HEK293 (cell line): ENCODE results near the gene PBXIP1.

Source experiments
- CTCF ChIA-PET: fragments of 350-600 bp; formaldehyde crosslinking; extraction: SDS; loops from one replicate; lab custom pipeline; 2021; ENCODE audit warnings: antibody characterized with exemption; lab: Yijun Ruan, JAX
- POLR2A ChIA-PET: fragments of 300-600 bp; formaldehyde crosslinking; extraction: SDS; loops from one replicate; lab custom pipeline; 2020; ENCODE audit warnings: antibody characterized with exemption, inconsistent platforms; lab: Yijun Ruan, JAX
- H3K27ac ChIP-seq: fragments of 200-500 bp; sonication (Bioruptor generic); 2 replicates; pipeline ENCODE4 v1.5.1; 2014; ENCODE audit warnings: low read depth, low read length, control low read depth, inconsistent platforms; ENCODE audit errors: extremely low read depth
- H3K36me3 ChIP-seq, 2 experiments: fragments of 200-500 bp in 1 of 2; sonication (Bioruptor generic) in 1 of 2; 1 replicate in 1 of 2; 2 replicates in 1 of 2; pipeline ENCODE4 v1.5.1; 2014 to 2017; ENCODE audit warnings: inconsistent platforms in 2 of 2, low read length in 2 of 2; ENCODE audit not compliant: control insufficient read depth in 2 of 2, insufficient read depth in 1 of 2
- H3K4me1 ChIP-seq: fragments of 200-500 bp; sonication (Bioruptor generic); 2 replicates; pipeline ENCODE4 v1.5.1; 2014; ENCODE audit warnings: mild to moderate bottlenecking, low read length, inconsistent platforms; ENCODE audit not compliant: control insufficient read depth, insufficient read depth
- H3K4me3 ChIP-seq: 2 replicates; pipeline ENCODE4 v1.5.1; 2011; ENCODE audit warnings: low read depth, mild to moderate bottlenecking, control low read depth, low read length, moderate library complexity
- H3K9me3 ChIP-seq: fragments of 200-500 bp; sonication (Bioruptor generic); 2 replicates; pipeline ENCODE4 v1.5.1; 2014; ENCODE audit warnings: low read depth, low read length, inconsistent platforms; ENCODE audit not compliant: control insufficient read depth, insufficient read depth
- BCL11A ChIP-seq: fragments of 450-650 bp; formaldehyde crosslinking; IDR thresholded peaks from 2 replicates; pipeline ENCODE4 v1.5.1; 2016; ENCODE audit warnings: low read depth, missing biosample characterization, missing genetic modification characterization
- EGR2 ChIP-seq: fragments of 450-650 bp; formaldehyde crosslinking; IDR thresholded peaks from 2 replicates; pipeline ENCODE4 v1.5.1; 2016; ENCODE audit warnings: low read depth, missing biosample characterization, missing genetic modification characterization
- KLF8 ChIP-seq: fragments of 450-650 bp; formaldehyde crosslinking; IDR thresholded peaks from 2 replicates; pipeline ENCODE4 v1.5.1; 2016; ENCODE audit warnings: missing biosample characterization, missing genetic modification characterization
- MEIS1 ChIP-seq: sonication (generic); formaldehyde crosslinking; IDR thresholded peaks from 2 replicates; pipeline ENCODE4 v1.8.1; 2022; ENCODE audit warnings: missing genetic modification reagents, mild to moderate bottlenecking, borderline replicate concordance
- MYNN ChIP-seq: fragments of 450-650 bp; formaldehyde crosslinking; IDR thresholded peaks from 2 replicates; pipeline ENCODE4 v1.5.1; 2016; ENCODE audit warnings: missing biosample characterization, missing genetic modification characterization, borderline replicate concordance
- OSR2 ChIP-seq: fragments of 450-650 bp; formaldehyde crosslinking; IDR thresholded peaks from 2 replicates; pipeline ENCODE4 v1.5.1; 2016; ENCODE audit warnings: missing biosample characterization, missing genetic modification characterization
- RBAK ChIP-seq: fragments of 450-650 bp; formaldehyde crosslinking; IDR thresholded peaks from 2 replicates; pipeline ENCODE4 v1.5.1; 2016; ENCODE audit warnings: missing biosample characterization, missing genetic modification characterization
- ZBTB1 ChIP-seq: fragments of 450-650 bp; formaldehyde crosslinking; IDR thresholded peaks from 2 replicates; pipeline ENCODE4 v1.5.1; 2016; ENCODE audit warnings: missing biosample characterization, missing genetic modification characterization
- ZBTB21 ChIP-seq: fragments of 450-650 bp; formaldehyde crosslinking; IDR thresholded peaks from 2 replicates; pipeline ENCODE4 v1.5.1; 2017; ENCODE audit warnings: missing biosample characterization, missing genetic modification characterization
- ZNF121 ChIP-seq: fragments of 450-650 bp; formaldehyde crosslinking; IDR thresholded peaks from 2 replicates; pipeline ENCODE4 v1.5.1; 2016; ENCODE audit warnings: missing biosample characterization, missing genetic modification characterization
- ZNF146 ChIP-seq: fragments of 450-650 bp; formaldehyde crosslinking; IDR thresholded peaks from 2 replicates; pipeline ENCODE4 v1.5.1; 2016; ENCODE audit warnings: missing biosample characterization, missing genetic modification characterization
- ZNF184 ChIP-seq: fragments of 450-650 bp; IDR thresholded peaks from 2 replicates; pipeline ENCODE4 v1.5.1; 2018; ENCODE audit warnings: missing biosample characterization, mild to moderate bottlenecking, missing genetic modification characterization
- ZNF19 ChIP-seq: fragments of 450-650 bp; formaldehyde crosslinking; IDR thresholded peaks from 2 replicates; pipeline ENCODE4; 2016; ENCODE audit warnings: missing biosample characterization, missing genetic modification characterization, low read depth
- ZNF239 ChIP-seq: fragments of 450-650 bp; formaldehyde crosslinking; IDR thresholded peaks from 2 replicates; pipeline ENCODE4 v1.5.1; 2016; ENCODE audit warnings: missing biosample characterization, missing genetic modification characterization
- ZNF366 ChIP-seq: fragments of 450-650 bp; formaldehyde crosslinking; conservative IDR thresholded peaks from 2 replicates; pipeline ENCODE4 v1.5.1; 2016; ENCODE audit warnings: missing biosample characterization, missing genetic modification characterization
- ZNF37A ChIP-seq: fragments of 450-650 bp; IDR thresholded peaks from 2 replicates; pipeline ENCODE4 v1.5.1; 2018; ENCODE audit warnings: missing biosample characterization, missing genetic modification characterization
- ZNF529 ChIP-seq: fragments of 450-650 bp; formaldehyde crosslinking; IDR thresholded peaks from 2 replicates; pipeline ENCODE4 v1.5.1; 2017; ENCODE audit warnings: missing genetic modification characterization, missing biosample characterization; ENCODE audit not compliant: insufficient replicate concordance
- ZNF544 ChIP-seq: fragments of 450-650 bp; formaldehyde crosslinking; IDR thresholded peaks from 2 replicates; pipeline ENCODE4 v1.5.0; 2017; ENCODE audit warnings: missing biosample characterization, missing genetic modification characterization
- ZNF560 ChIP-seq: fragments of 450-650 bp; formaldehyde crosslinking; IDR thresholded peaks from 2 replicates; pipeline ENCODE4 v1.5.1; 2017; ENCODE audit warnings: missing biosample characterization, missing genetic modification characterization, borderline replicate concordance
- ZNF629 ChIP-seq: fragments of 450-650 bp; formaldehyde crosslinking; IDR thresholded peaks from 2 replicates; pipeline ENCODE4 v1.5.1; 2017; ENCODE audit warnings: missing biosample characterization, missing genetic modification characterization
- ZNF707 ChIP-seq: fragments of 450-650 bp; formaldehyde crosslinking; IDR thresholded peaks from 2 replicates; pipeline ENCODE4 v1.5.1; 2016; ENCODE audit warnings: missing biosample characterization, missing genetic modification characterization
- ZNF776 ChIP-seq: fragments of 450-650 bp; formaldehyde crosslinking; IDR thresholded peaks from 2 replicates; pipeline ENCODE4 v1.5.0; 2017; ENCODE audit warnings: missing biosample characterization, missing genetic modification characterization, borderline replicate concordance
- ZXDB ChIP-seq: fragments of 450-650 bp; formaldehyde crosslinking; IDR thresholded peaks from 2 replicates; pipeline ENCODE4 v1.5.1; 2016; ENCODE audit warnings: missing biosample characterization, missing genetic modification characterization
- TF ChIP-seq, protein P1 (sequence below): fragments of 450-650 bp; formaldehyde crosslinking; IDR thresholded peaks from 2 replicates; pipeline ENCODE4 v1.5.1; 2017; ENCODE audit warnings: missing biosample characterization, missing genetic modification characterization
- TF ChIP-seq, protein P2 (sequence below): fragments of 450-650 bp; formaldehyde crosslinking; IDR thresholded peaks from 2 replicates; pipeline ENCODE4 v1.5.1; 2017; ENCODE audit warnings: missing biosample characterization, missing genetic modification characterization
- TF ChIP-seq, protein P3 (sequence below): fragments of 450-650 bp; formaldehyde crosslinking; IDR thresholded peaks from 2 replicates; pipeline ENCODE4 v1.5.1; 2017; ENCODE audit warnings: missing biosample characterization, mild to moderate bottlenecking, missing genetic modification characterization, moderate library complexity
- TF ChIP-seq, protein P4 (sequence below): fragments of 450-650 bp; formaldehyde crosslinking; IDR thresholded peaks from 2 replicates; pipeline ENCODE4 v1.5.1; 2017; ENCODE audit warnings: missing biosample characterization, missing genetic modification characterization
- TF ChIP-seq, protein P5 (sequence below): fragments of 450-650 bp; formaldehyde crosslinking; optimal IDR thresholded peaks from 2 replicates; pipeline ENCODE3; 2016; ENCODE audit warnings: missing biosample characterization, mild to moderate bottlenecking, missing genetic modification characterization
- TF ChIP-seq, protein P6 (sequence below): sonication (generic); formaldehyde crosslinking; IDR thresholded peaks from 2 replicates; pipeline ENCODE4 v1.8.1; 2022; ENCODE audit warnings: mild to moderate bottlenecking, moderate library complexity, missing genetic modification reagents

PBXIP1 gene

DNA sequence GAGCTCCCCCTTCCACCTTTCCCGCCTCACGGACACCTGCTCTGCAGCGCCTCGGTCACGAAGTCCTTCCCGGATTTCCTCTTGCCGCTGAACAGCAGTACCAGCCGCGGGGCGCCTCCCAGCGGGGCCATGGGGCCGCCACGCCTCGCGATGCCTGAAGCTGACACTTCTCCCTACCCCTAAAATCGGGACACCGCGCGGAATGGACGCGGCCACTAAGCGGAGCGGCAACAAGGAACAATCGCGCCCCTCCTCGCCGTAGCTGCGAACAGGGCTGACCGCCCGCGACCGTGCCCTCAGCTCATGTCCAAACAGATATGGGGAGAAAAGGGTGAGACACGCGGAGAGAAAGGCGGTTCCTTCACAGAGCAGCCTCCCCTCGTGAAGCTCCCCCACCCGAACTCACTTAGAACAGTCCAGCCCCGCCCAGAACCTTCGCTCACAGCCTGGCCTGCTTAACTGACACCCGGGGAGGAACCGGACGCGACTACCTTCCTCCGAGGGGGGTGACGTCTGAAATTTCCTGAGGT, 19.3 kb downstream of the PBXIP1 start, which contains the start of gene PMVK (continued):
- TF ChIP-seq ZNF146 (tag by site-specific recombination) (no peak; the same call in 1 of the 2 replicates), ZNF239 (tag by site-specific recombination) (no peak), ZXDB (tag by site-specific recombination) (peak; percentile 94), KLF8 (tag by site-specific recombination) (0 out of 2 replicates have a peak, but pooled peaks have one; percentile 80), MEIS1 (CRISPR knock-in tag) (no peak), ZNF776 (tag by site-specific recombination) (no peak), ZNF707 (tag by site-specific recombination) (no peak; the same call in 1 of the 2 replicates), ZNF37A (tag by site-specific recombination) (no peak), ZNF629 (no peak), ZBTB1 (tag by site-specific recombination) (peak; percentile 11; the same call in 1 of the 2 replicates), ZNF184 (tag by site-specific recombination) (no peak), ZNF560 (tag by site-specific recombination) (no peak)
- TF ChIP-seq, protein P1, sequence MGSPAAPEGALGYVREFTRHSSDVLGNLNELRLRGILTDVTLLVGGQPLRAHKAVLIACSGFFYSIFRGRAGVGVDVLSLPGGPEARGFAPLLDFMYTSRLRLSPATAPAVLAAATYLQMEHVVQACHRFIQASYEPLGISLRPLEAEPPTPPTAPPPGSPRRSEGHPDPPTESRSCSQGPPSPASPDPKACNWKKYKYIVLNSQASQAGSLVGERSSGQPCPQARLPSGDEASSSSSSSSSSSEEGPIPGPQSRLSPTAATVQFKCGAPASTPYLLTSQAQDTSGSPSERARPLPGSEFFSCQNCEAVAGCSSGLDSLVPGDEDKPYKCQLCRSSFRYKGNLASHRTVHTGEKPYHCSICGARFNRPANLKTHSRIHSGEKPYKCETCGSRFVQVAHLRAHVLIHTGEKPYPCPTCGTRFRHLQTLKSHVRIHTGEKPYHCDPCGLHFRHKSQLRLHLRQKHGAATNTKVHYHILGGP = no peak
- TF ChIP-seq, protein P2, sequence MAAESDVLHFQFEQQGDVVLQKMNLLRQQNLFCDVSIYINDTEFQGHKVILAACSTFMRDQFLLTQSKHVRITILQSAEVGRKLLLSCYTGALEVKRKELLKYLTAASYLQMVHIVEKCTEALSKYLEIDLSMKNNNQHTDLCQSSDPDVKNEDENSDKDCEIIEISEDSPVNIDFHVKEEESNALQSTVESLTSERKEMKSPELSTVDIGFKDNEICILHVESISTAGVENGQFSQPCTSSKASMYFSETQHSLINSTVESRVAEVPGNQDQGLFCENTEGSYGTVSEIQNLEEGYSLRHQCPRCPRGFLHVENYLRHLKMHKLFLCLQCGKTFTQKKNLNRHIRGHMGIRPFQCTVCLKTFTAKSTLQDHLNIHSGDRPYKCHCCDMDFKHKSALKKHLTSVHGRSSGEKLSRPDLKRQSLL (tag by site-specific recombination) = no peak
- TF ChIP-seq, protein P3, sequence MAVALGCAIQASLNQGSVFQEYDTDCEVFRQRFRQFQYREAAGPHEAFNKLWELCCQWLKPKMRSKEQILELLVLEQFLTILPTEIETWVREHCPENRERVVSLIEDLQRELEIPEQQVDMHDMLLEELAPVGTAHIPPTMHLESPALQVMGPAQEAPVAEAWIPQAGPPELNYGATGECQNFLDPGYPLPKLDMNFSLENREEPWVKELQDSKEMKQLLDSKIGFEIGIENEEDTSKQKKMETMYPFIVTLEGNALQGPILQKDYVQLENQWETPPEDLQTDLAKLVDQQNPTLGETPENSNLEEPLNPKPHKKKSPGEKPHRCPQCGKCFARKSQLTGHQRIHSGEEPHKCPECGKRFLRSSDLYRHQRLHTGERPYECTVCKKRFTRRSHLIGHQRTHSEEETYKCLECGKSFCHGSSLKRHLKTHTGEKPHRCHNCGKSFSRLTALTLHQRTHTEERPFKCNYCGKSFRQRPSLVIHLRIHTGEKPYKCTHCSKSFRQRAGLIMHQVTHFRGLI (tag by site-specific recombination) = no peak; the same call in 1 of the 2 replicates
- TF ChIP-seq, protein P4, sequence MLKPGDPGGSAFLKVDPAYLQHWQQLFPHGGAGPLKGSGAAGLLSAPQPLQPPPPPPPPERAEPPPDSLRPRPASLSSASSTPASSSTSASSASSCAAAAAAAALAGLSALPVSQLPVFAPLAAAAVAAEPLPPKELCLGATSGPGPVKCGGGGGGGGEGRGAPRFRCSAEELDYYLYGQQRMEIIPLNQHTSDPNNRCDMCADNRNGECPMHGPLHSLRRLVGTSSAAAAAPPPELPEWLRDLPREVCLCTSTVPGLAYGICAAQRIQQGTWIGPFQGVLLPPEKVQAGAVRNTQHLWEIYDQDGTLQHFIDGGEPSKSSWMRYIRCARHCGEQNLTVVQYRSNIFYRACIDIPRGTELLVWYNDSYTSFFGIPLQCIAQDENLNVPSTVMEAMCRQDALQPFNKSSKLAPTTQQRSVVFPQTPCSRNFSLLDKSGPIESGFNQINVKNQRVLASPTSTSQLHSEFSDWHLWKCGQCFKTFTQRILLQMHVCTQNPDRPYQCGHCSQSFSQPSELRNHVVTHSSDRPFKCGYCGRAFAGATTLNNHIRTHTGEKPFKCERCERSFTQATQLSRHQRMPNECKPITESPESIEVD = no peak

DNA sequence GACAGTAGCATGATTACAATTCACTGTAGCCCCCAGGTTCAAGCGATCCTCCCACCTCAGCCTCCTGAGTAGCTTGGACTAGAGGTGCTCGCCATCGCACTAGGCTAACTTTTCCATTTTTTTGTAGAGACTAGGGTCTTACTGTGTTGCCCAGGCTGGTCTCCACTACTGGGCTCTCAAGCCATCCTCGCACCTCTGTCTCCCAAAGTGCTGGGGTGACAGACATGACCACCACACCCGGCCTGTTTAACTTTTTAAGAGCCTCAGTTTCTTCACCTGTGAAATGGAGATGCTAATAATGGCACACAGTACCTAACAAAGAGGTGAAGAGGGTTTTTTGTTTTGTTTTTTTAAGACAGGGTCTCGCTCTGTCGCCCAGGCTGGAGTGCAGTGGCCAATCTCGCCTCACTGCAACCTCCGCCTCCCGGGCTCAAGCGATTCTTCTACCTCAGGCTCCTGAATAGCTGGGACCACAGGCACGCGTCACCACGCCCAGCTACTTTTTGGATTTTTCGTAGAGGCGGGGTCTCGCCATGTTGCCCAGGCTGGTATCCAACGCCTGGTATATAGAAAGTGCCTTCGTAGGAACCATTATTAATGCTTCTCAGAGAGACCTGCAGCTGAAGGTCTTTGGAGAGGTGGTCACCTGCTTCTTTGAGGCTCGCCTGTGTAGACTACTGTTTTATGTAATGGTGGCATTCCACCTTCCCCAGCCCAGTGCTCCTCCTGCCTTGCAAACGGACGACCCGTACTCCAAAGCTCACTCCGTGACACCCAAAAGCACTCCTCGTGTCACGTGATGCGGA, 19.9 kb downstream of the PBXIP1 start:
- POLR2A ChIA-PET = interaction anchor here (0.6 to 1.7 kb wide), 14 partner anchors 8 to 382 kb away, joined by 3 to 9 read pairs (median 4); partner anchors contain the start of genes EFNA3, FLAD1, KCNN3 and PBXIP1
- H3K27ac ChIP-seq = peak overlapping the region; percentile 88
- CTCF ChIA-PET = interaction anchor here (0.6 to 1.5 kb wide), 12 partner anchors 8 to 456 kb away, joined by 3 to 6 read pairs (median 4); partner anchors contain the start of gene PBXIP1
- H3K4me1 ChIP-seq = no peaks in the 10 kb centered on the region
- H3K36me3 ChIP-seq = peaks cover 0 to 9% of the 10 kb centered on the region in 2 experiments; a peak in 1 of 3 replicates
- H3K4me3 ChIP-seq = peak overlapping the region; percentile 61
- H3K9me3 ChIP-seq = no peaks in the 10 kb centered on the region
- TF ChIP-seq ZBTB21 (tag by site-specific recombination) (no peak), ZNF529 (tag by site-specific recombination) (no peak), MYNN (tag by site-specific recombination) (0 out of 2 replicates have a peak, but pooled peaks have one; percentile 12), ZNF121 (tag by site-specific recombination) (peak; percentile 90), ZNF544 (no peak), ZNF366 (tag by site-specific recombination) (no peak), EGR2 (tag by site-specific recombination) (no peak), OSR2 (tag by site-specific recombination) (no peak), BCL11A (tag by site-specific recombination) (no peak), RBAK (no peak), ZNF19 (tag by site-specific recombination) (no peak)
- TF ChIP-seq, protein P5, sequence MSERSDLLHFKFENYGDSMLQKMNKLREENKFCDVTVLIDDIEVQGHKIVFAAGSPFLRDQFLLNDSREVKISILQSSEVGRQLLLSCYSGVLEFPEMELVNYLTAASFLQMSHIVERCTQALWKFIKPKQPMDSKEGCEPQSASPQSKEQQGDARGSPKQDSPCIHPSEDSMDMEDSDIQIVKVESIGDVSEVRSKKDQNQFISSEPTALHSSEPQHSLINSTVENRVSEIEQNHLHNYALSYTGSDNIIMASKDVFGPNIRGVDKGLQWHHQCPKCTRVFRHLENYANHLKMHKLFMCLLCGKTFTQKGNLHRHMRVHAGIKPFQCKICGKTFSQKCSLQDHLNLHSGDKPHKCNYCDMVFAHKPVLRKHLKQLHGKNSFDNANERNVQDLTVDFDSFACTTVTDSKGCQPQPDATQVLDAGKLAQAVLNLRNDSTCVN = no peak
- TF ChIP-seq, protein P6, sequence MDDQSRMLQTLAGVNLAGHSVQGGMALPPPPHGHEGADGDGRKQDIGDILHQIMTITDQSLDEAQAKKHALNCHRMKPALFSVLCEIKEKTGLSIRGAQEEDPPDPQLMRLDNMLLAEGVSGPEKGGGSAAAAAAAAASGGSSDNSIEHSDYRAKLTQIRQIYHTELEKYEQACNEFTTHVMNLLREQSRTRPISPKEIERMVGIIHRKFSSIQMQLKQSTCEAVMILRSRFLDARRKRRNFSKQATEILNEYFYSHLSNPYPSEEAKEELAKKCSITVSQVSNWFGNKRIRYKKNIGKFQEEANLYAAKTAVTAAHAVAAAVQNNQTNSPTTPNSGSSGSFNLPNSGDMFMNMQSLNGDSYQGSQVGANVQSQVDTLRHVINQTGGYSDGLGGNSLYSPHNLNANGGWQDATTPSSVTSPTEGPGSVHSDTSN (CRISPR knock-in tag) = no peak
